ENCODE data around the gene C2CD4B.

DNA sequence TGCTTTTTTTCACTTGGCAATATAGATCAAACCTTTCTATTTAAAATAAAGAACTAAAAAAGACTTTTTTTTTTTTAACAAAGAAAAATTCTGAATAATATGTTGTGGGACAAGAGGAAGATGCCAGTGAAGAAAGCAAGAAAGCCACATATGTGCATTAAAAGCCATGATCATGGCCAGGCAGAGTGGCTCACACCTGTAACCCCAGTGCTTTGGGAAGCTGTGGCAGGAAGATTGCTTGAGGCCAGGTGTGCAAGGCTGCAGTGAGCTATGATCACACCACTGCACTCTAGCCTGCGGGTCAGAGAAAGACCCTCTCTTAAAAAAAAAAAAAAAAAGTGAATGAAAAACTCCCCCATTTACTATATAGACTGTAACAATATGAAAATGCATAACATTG lies 23.9 kb downstream of the C2CD4B start:
- TF ChIP-seq, protein P1, sequence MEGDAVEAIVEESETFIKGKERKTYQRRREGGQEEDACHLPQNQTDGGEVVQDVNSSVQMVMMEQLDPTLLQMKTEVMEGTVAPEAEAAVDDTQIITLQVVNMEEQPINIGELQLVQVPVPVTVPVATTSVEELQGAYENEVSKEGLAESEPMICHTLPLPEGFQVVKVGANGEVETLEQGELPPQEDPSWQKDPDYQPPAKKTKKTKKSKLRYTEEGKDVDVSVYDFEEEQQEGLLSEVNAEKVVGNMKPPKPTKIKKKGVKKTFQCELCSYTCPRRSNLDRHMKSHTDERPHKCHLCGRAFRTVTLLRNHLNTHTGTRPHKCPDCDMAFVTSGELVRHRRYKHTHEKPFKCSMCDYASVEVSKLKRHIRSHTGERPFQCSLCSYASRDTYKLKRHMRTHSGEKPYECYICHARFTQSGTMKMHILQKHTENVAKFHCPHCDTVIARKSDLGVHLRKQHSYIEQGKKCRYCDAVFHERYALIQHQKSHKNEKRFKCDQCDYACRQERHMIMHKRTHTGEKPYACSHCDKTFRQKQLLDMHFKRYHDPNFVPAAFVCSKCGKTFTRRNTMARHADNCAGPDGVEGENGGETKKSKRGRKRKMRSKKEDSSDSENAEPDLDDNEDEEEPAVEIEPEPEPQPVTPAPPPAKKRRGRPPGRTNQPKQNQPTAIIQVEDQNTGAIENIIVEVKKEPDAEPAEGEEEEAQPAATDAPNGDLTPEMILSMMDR (IDR thresholded peaks at IDR 0.05), result no peak
- no peak for TF ChIP-seq EZH2 (IDR thresholded peaks at IDR 0.05; ENCODE audit: borderline replicate concordance, insufficient read depth, low read depth, low read length, poor library complexity, severe bottlenecking)
